ENCODE data around the gene HAUS3.

DNA sequence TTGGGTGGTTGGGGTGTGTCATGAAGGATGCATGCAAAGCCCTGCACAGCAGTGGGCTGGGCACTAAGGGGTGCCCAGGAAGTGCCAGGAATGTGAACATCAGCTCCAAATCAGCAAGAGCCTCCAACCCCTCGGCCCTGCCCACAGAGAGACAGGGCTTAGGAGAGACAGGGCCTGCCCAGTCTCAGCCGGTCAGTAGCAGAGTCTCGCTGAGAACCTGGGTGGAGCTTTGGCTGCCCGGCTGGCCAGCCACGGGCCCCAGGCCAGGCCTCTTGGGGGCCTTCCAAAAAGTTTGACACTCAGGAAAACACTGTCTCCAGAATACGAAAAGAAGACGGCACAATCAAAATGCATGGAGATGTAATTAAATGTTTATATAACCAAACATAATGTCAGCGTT, 24.3 kb upstream of the HAUS3 start:
- TF ChIP-seq, protein P1, sequence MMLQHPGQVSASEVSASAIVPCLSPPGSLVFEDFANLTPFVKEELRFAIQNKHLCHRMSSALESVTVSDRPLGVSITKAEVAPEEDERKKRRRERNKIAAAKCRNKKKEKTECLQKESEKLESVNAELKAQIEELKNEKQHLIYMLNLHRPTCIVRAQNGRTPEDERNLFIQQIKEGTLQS (IDR thresholded peaks at IDR 0.05): no peak
- no peak for TF ChIP-seq POLR2AphosphoS5 (IDR thresholded peaks at IDR 0.05; ENCODE audit: low read depth, low read length)
